HepG2 (cell line): Measurements from ENCODE around the gene SNAP47. TPM values are rescaled to one million over a fixed set of nuclear protein-coding genes. Genes with fewer than 3 reads are reported as not detected.

ENCODE experiments used
- ATAC-seq: fragments of 200-7000 bp; cut with Tn5 transposase; 3 replicates; pipeline ENCODE4 v1.9.1; 2020; ENCODE audit warnings: mild to moderate bottlenecking, moderate library complexity
- BruUV-seq: library from RNA; stranded (reverse); fragments of 400-500 nt; replicated peaks from 2 replicates; lab custom pipeline; 2021; lab: Mats Ljungman, UMichigan
- CTCF ChIA-PET: fragments of 300-600 bp; formaldehyde crosslinking; extraction: SDS; loops from one replicate; lab custom pipeline; 2021; ENCODE audit warnings: low total read pairs, inconsistent platforms, low intra/inter-chr PET ratio; lab: Yijun Ruan, JAX
- POLR2A ChIA-PET: fragments of 350-600 bp; sonication (Branson Sonifier 250); formaldehyde crosslinking; loops from one replicate; lab custom pipeline; 2020; ENCODE audit warnings: antibody characterized with exemption, inconsistent platforms; lab: Yijun Ruan, JAX
- DNase-seq: peaks from one replicate; pipeline ENCODE4 v3.0.0-alpha.2; 2015; ENCODE audit warnings: low spot score
- FAIRE-seq: peaks from 3 replicates; lab custom pipeline; 2011; peaks lifted over from hg19 to GRCh38; lab: Jason Lieb, UNC
- H2AFZ ChIP-seq: one replicate; pipeline ENCODE4 v1.6.1; 2011; ENCODE audit warnings: low read length, inconsistent platforms
- H3K27ac ChIP-seq: fragments of 300-600 bp; 3 replicates; pipeline ENCODE4 v1.8.0; 2011; ENCODE audit warnings: mixed run types, mild to moderate bottlenecking, mixed read lengths, low read length, inconsistent platforms; ENCODE audit not compliant: insufficient read depth; ENCODE audit errors: extremely low read length
- H3K27me3 ChIP-seq, 2 experiments: fragments of 200-600 bp in 1 of 2; 2 replicates in 1 of 2; 3 replicates in 1 of 2; pipeline versions ENCODE4 v1.6.0 to v1.8.0; 2011; ENCODE audit warnings: low read length in 2 of 2, mild to moderate bottlenecking in 2 of 2, moderate library complexity in 2 of 2, inconsistent platforms in 1 of 2; ENCODE audit not compliant: insufficient read depth in 2 of 2, control insufficient read depth in 1 of 2
- H3K36me3 ChIP-seq, 2 experiments: fragments of 200-600 bp in 1 of 2; replicated peaks in 1 of 2; 2 replicates in 1 of 2; 3 replicates in 1 of 2; pipeline versions ENCODE4 v1.5.1 to v1.8.0; 2011; ENCODE audit warnings: low read length in 2 of 2, inconsistent platforms in 1 of 2; ENCODE audit not compliant: insufficient read depth in 2 of 2, control insufficient read depth in 1 of 2
- H3K4me1 ChIP-seq: 2 replicates; pipeline ENCODE4 v1.5.1; 2012; ENCODE audit warnings: low read length, inconsistent platforms; ENCODE audit not compliant: insufficient read depth
- H3K4me2 ChIP-seq: 2 replicates; pipeline ENCODE4 v1.6.0; 2011; ENCODE audit warnings: low read depth, low read length, inconsistent platforms
- H3K4me3 ChIP-seq, 3 experiments: fragments of 200-600 bp in 1 of 3; sonication (generic), shearing (Covaris generic) in 1 of 3; replicated peaks in 1 of 3; 2 replicates each; pipeline ENCODE4 v1.5.1; 2011 to 2016; ENCODE audit warnings: low read length in 3 of 3, inconsistent platforms in 2 of 3, low read depth in 2 of 3, mild to moderate bottlenecking in 2 of 3, control low read depth in 1 of 3, mixed read lengths in 1 of 3; ENCODE audit not compliant: insufficient read depth in 1 of 3
- H3K79me2 ChIP-seq: one replicate; pipeline ENCODE4 v1.6.1; 2011; ENCODE audit warnings: low read length, inconsistent platforms; ENCODE audit not compliant: insufficient read depth
- H3K9ac ChIP-seq: 2 replicates; pipeline ENCODE4 v1.6.0; 2011; ENCODE audit warnings: mild to moderate bottlenecking, low read depth, low read length, inconsistent platforms; ENCODE audit not compliant: insufficient read depth
- H3K9me3 ChIP-seq: 2 replicates; pipeline ENCODE4 v1.5.1; 2012; ENCODE audit warnings: mild to moderate bottlenecking, low read length
- H4K20me1 ChIP-seq: 2 replicates; pipeline ENCODE4 v1.6.0; 2011; ENCODE audit warnings: inconsistent platforms, mild to moderate bottlenecking, low read length, moderate library complexity; ENCODE audit not compliant: insufficient read depth
- BORCS8-MEF2B ChIP-seq: sonication (generic); formaldehyde crosslinking; IDR thresholded peaks from 2 replicates; pipeline ENCODE4 v1.8.0; 2022; ENCODE audit warnings: mild to moderate bottlenecking, missing genetic modification reagents
- FIP1L1 ChIP-seq: fragments of 200-400 bp; formaldehyde crosslinking; IDR thresholded peaks from 2 replicates; pipeline ENCODE4 v1.6.1; 2018; ENCODE audit warnings: low read depth, mild to moderate bottlenecking, low read length, moderate library complexity, borderline replicate concordance; ENCODE audit not compliant: insufficient read depth
- FLYWCH1 ChIP-seq: sonication (generic); formaldehyde crosslinking; IDR thresholded peaks from 2 replicates; pipeline ENCODE4 v1.8.1; 2023; ENCODE audit warnings: mild to moderate bottlenecking, missing genetic modification reagents
- FOXM1 ChIP-seq: sonication (generic); formaldehyde crosslinking; IDR thresholded peaks from 2 replicates; pipeline ENCODE4 v1.5.0; 2020; ENCODE audit warnings: missing genetic modification reagents
- HMG20A ChIP-seq: IDR thresholded peaks from 2 replicates; pipeline ENCODE4 v1.6.1; 2016; ENCODE audit warnings: borderline replicate concordance
- NCOR1 ChIP-seq: fragments of 200-600 bp; sonication (generic); IDR thresholded peaks from 2 replicates; pipeline ENCODE4 v1.7.0; 2017; ENCODE audit warnings: antibody characterized with exemption, low read length, borderline replicate concordance
- ZBTB7A ChIP-seq: sonication (generic); formaldehyde crosslinking; IDR thresholded peaks from 2 replicates; pipeline ENCODE4 v1.8.0; 2022; ENCODE audit warnings: mild to moderate bottlenecking, missing genetic modification reagents
- ZNF225 ChIP-seq: sonication (generic); formaldehyde crosslinking; IDR thresholded peaks from 2 replicates; pipeline ENCODE4 v1.4.0; 2020; ENCODE audit warnings: mild to moderate bottlenecking, missing genetic modification reagents
- ZNF24 ChIP-seq: fragments of 450-650 bp; IDR thresholded peaks from 2 replicates; pipeline ENCODE4 v1.6.1; 2017; ENCODE audit warnings: antibody characterized with exemption, mild to moderate bottlenecking
- ZNF768 ChIP-seq: sonication (generic); formaldehyde crosslinking; IDR thresholded peaks from 2 replicates; pipeline ENCODE4 v1.4.0; 2020; ENCODE audit warnings: missing genetic modification reagents
- ZNF788 ChIP-seq: sonication (generic); formaldehyde crosslinking; IDR thresholded peaks from 2 replicates; pipeline ENCODE4 v1.5.0; 2020; ENCODE audit warnings: mild to moderate bottlenecking, missing genetic modification reagents, borderline replicate concordance
- WGBS: methylation state at CpG from one replicate; pipeline ENCODE4 v1.1.6; 2017; ENCODE audit warnings: low lambda C conversion rate; 5-methylcytosine and 5-hydroxymethylcytosine counted together
- in situ Hi-C: cut with HindIII; loops from 2 replicates; pipeline ENCODE4 v1.10.0; 2017; ENCODE audit warnings: low pct_unique_long_range_greater_than_20kb; ENCODE audit not compliant: extremely low pct_ligation_motif_present
- intact Hi-C: fragments of 100-400 bp; cut with micrococcal nuclease; formaldehyde crosslinking; loops from one replicate; pipeline ENCODE4 v1.10.0; 2022; ENCODE audit not compliant: unreplicated experiment
- polyA plus RNA-seq, 8 experiments: library from polyadenylated mRNA; depleted of rRNA in 3 of 8; stranded (reverse) in 7 of 8; unstranded in 1 of 8; fragments of >200 nt; fragmentation: Illumina TruSeq in 4 of 8; extraction: Trizol in 4 of 8; gene quantifications; 2 replicates each; pipeline versions ENCODE4 v1.2.1 to v1.2.3, GENCODE V29; 2011 to 2016; ENCODE audit warnings: low read depth in 4 of 8, missing spikeins in 1 of 8, mixed read lengths in 1 of 8; ENCODE audit not compliant: insufficient read depth in 1 of 8
- total RNA-seq, 5 experiments: library from RNA; depleted of rRNA; stranded (reverse); fragments of >200 nt; fragmentation: Illumina TruSeq; extraction: Trizol; gene quantifications; 2 replicates each; pipeline ENCODE4 v1.2.3, GENCODE V29; 2016; ENCODE audit warnings: low read depth in 1 of 5
- TF ChIP-seq, protein P1 (sequence below): IDR thresholded peaks from 2 replicates; pipeline ENCODE4 v1.6.1; 2016; ENCODE audit warnings: low read depth, borderline replicate concordance
- TF ChIP-seq, protein P2 (sequence below): sonication (generic); formaldehyde crosslinking; IDR thresholded peaks from 2 replicates; pipeline ENCODE4 v1.5.0; 2020; ENCODE audit warnings: missing genetic modification reagents

Gene SNAP47
- total and polyA plus RNA-seq, 2 of the 13 experiments (the other 11 are each of a cell fraction or from before 2014, with no cell fraction given), result 13.6 to 25.1 TPM

DNA sequence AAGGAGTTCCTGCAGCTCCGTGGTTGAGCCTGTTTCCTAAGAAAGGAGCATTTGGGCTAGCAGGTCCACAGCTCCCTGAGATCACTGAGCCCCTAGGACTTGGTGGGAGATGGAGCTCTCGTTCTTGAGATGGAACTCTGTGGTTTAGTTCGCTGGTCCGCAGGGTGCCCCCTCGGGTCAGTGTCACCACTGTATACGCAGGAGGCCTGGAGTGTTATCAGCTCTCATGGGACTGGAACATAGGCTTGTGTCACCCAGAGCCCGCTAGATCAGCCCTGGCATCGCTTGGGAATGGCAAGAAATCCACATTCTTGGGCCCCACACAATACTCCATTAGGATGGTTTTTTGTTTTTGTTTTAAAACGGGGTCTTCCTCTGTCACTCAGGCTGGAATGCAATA is 3.6 kb downstream of the SNAP47 start:
- WGBS, result 89% methylated on average over 7 of the region's 9 CpGs
- H3K27me3 ChIP-seq, result no peaks in the 10 kb centered on the region; a peak in 1 of 5 replicates
- TF ChIP-seq FLYWCH1 (CRISPR knock-in tag) (no peak), ZNF225 (no peak)
- TF ChIP-seq, all 625 proteins: peak for 0
- POLR2A ChIA-PET, result no interaction called here
- peaks cover 51% of the 10 kb centered on the region for H3K79me2 ChIP-seq
- H3K27ac ChIP-seq, result no peak overlapping the region
- in situ Hi-C loops, result no loop called here
- H4K20me1 ChIP-seq, result 0 out of 2 replicates have a peak, but pooled peaks cover 4% of the 10 kb centered on the region
- peaks cover 20% of the 10 kb centered on the region for H3K4me1 ChIP-seq
- no peak overlapping the region for H3K4me3 ChIP-seq
- intact Hi-C loops, result no loop called here
- no peaks in the 10 kb centered on the region for H3K9me3 ChIP-seq
- ATAC-seq (no peak), FAIRE-seq (no peak), DNase-seq (no peak)
- no peak overlapping the region for H2AFZ ChIP-seq
- no peaks in the 10 kb centered on the region; a peak in 1 of 5 replicates for H3K36me3 ChIP-seq
- no peak overlapping the region for H3K9ac ChIP-seq
- H3K4me2 ChIP-seq, result no peak overlapping the region
- CTCF ChIA-PET, result no interaction called here
- BruUV-seq, result no TSS peak

DNA sequence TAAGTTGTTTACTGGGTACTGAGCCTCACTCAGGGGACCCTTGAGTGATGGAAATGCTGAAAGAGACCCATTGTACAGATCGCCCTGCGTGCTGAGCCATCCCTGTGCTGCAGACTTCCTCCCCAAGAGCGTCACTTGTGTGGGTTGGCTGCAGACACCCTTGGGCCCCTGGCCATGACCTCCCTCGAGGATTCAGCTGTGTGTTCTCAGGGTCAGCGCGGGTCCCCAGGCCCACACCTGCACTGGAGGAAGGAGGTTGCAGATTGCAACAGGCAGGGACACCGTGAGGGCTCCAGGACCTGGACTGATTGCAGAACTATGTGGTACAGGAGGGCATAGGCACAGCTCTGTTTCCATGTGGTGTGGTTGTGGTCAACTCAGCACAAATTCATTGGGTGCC is 4.4 kb downstream of the SNAP47 start:
- POLR2A ChIA-PET, result no interaction called here
- ATAC-seq (no peak), FAIRE-seq (no peak), DNase-seq (no peak)
- peaks cover 15% of the 10 kb centered on the region for H3K4me1 ChIP-seq
- no peaks in the 10 kb centered on the region; a peak in 1 of 5 replicates for H3K36me3 ChIP-seq
- no peak overlapping the region for H3K27ac ChIP-seq
- H3K27me3 ChIP-seq, result no peaks in the 10 kb centered on the region; a peak in 1 of 5 replicates
- TF ChIP-seq BORCS8-MEF2B (no peak), HMG20A (CRISPR knock-in tag) (no peak), ZNF788 (CRISPR knock-in tag) (no peak), ZNF24 (no peak), ZBTB7A (no peak), FOXM1 (CRISPR knock-in tag) (no peak), FIP1L1 (no peak), NCOR1 (no peak), ZNF768 (CRISPR knock-in tag) (no peak)
- TF ChIP-seq, protein P1, sequence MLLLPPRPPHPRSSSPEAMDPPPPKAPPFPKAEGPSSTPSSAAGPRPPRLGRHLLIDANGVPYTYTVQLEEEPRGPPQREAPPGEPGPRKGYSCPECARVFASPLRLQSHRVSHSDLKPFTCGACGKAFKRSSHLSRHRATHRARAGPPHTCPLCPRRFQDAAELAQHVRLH (CRISPR knock-in tag), result no peak
- TF ChIP-seq, protein P2, sequence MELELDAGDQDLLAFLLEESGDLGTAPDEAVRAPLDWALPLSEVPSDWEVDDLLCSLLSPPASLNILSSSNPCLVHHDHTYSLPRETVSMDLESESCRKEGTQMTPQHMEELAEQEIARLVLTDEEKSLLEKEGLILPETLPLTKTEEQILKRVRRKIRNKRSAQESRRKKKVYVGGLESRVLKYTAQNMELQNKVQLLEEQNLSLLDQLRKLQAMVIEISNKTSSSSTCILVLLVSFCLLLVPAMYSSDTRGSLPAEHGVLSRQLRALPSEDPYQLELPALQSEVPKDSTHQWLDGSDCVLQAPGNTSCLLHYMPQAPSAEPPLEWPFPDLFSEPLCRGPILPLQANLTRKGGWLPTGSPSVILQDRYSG (CRISPR knock-in tag), result no peak
- no TSS peak for BruUV-seq
- no peak overlapping the region for H3K9ac ChIP-seq
- no peak overlapping the region for H3K4me2 ChIP-seq
- no peak overlapping the region for H2AFZ ChIP-seq
- H3K9me3 ChIP-seq, result no peaks in the 10 kb centered on the region
- in situ Hi-C loops (loop anchor here (10.0 kb wide), 1 partner anchor 255 kb away; no protein-coding TSS in a partner anchor), intact Hi-C loops (no loop called here)
- H4K20me1 ChIP-seq, result 0 out of 2 replicates have a peak, but pooled peaks cover 4% of the 10 kb centered on the region
- no CpG with 5 or more reads among the region's 7 CpGs for WGBS
- no peak overlapping the region for H3K4me3 ChIP-seq
- peaks cover 45% of the 10 kb centered on the region for H3K79me2 ChIP-seq
- CTCF ChIA-PET, result no interaction called here
